ENCODE measurements around the gene CMTM5.

GRCh38 chr14:23411563-23412525 lies 35.0 kb downstream of the CMTM5 start:
- TF ChIP-seq PRDM15 (CRISPR knock-in tag; IDR thresholded peaks at IDR 0.05) (no peak), ZNF138 (CRISPR knock-in tag; conservative IDR thresholded peaks at IDR 0.05) (no peak)

Measured in WTC11 (cell line).